Measurements from ENCODE around the gene ARFGAP2. TPM values are rescaled to one million over a fixed set of nuclear protein-coding genes. Genes with fewer than 3 reads are reported as not detected.

Gene ARFGAP2
- total and polyA plus RNA-seq, 2 donors (not counting 3 experiments of a cell fraction or from before 2014, with no cell fraction given): 78.9 to 108 TPM

DNA sequence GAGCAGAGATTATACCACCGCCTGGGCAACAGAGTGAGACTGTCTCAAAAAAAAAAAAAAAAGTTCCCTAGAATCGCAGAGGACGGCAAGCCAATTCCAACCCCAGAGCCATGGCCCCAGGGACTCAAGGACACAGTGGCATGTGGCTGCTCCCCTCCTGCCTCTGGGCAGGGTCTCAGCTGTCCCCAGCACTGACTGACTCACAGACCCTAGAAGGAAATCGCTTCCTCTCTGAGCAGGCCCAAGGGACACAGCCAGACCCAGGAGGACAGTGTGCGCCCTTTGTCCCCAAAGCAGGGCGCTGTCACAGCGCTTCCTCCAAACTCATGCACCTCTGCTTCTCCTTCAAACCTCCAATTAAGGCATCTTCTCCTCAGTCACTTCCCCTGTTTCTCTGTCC is 7.3 kb upstream of the ARFGAP2 start:
- intact Hi-C loops (cut with micrococcal nuclease): no loop called here
- BruUV-seq (replicated peaks): TSS peak; percentile 10

More for the DNA sequence above, 7.3 kb upstream of the ARFGAP2 start:
- Histone ChIP-seq H3K27ac (ENCODE audit: insufficient read depth, low read depth, low read length) (no peak overlapping the region), H3K27me3 (ENCODE audit: control insufficient read depth in 2 of 2, insufficient read depth in 2 of 2, low read length in 2 of 2) (peaks cover 0 to 3% of the 10 kb centered on the region in 2 experiments), H3K36me3 (ENCODE audit: control insufficient read depth in 2 of 2, extremely low read depth in 1 of 2, insufficient read depth in 2 of 2, low read length in 2 of 2) (peaks cover 0 to 7% of the 10 kb centered on the region in 2 experiments), H3K9me1 (replicated peaks; ENCODE audit: control insufficient read depth, extremely low read depth, insufficient read depth, low read length) (no peaks in the 10 kb centered on the region), H3K9me3 (replicated peaks; ENCODE audit: control insufficient read depth, insufficient read depth, low read length) (no peaks in the 10 kb centered on the region), H3K4me3 (replicated peaks in 1 of 3; ENCODE audit: insufficient read depth in 1 of 3, low read depth in 1 of 3, low read length in 3 of 3) (no peak overlapping the region), H3K4me2 (ENCODE audit: insufficient read depth, low read length) (no peak overlapping the region), H3K4me1 (ENCODE audit: control insufficient read depth, extremely low read depth, insufficient read depth, low read length) (peaks cover 16% of the 10 kb centered on the region), H4K20me1 (replicated peaks; ENCODE audit: control insufficient read depth, extremely low read depth, insufficient read depth, low read length) (no peaks in the 10 kb centered on the region), H3K79me2 (ENCODE audit: control insufficient read depth, insufficient read depth, low read length) (no peaks in the 10 kb centered on the region), H3K9ac (replicated peaks; ENCODE audit: extremely low read depth, insufficient read depth, low read length) (no peak overlapping the region), H2AFZ (ENCODE audit: low read depth, low read length) (no peak overlapping the region)
- CTCF ChIA-PET: interaction anchor here (2.1 kb wide), 1 partner anchor 31 kb away, joined by 11 read pairs; the partner anchor contains the start of gene DDB2
- DNase-seq (ENCODE audit: low read depth, low spot score): no peak
- TF ChIP-seq MYC (IDR thresholded peaks at IDR 0.05; ENCODE audit: low read depth, low read length) (no peak), JUN (IDR thresholded peaks at IDR 0.05; ENCODE audit: borderline replicate concordance, insufficient read depth, insufficient read length, low read depth) (no peak), EZH2 (IDR thresholded peaks at IDR 0.05; ENCODE audit: borderline replicate concordance, low read depth, low read length, severe bottlenecking) (no peak), FOS (IDR thresholded peaks at IDR 0.05; ENCODE audit: borderline replicate concordance, insufficient read depth, low read length) (no peak), POLR2A (IDR thresholded peaks at IDR 0.05; ENCODE audit: low read depth, low read length) (no peak), POLR2AphosphoS5 (IDR thresholded peaks at IDR 0.05; ENCODE audit: insufficient read depth, low read depth, low read length) (no peak), GATA2 (IDR thresholded peaks at IDR 0.05; ENCODE audit: insufficient read depth, insufficient read length, low read depth, low read length) (no peak)
- TF ChIP-seq, protein P1, sequence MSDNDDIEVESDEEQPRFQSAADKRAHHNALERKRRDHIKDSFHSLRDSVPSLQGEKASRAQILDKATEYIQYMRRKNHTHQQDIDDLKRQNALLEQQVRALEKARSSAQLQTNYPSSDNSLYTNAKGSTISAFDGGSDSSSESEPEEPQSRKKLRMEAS (IDR thresholded peaks at IDR 0.05; ENCODE audit: insufficient read depth, insufficient read length): no peak
- TF ChIP-seq, protein P2, sequence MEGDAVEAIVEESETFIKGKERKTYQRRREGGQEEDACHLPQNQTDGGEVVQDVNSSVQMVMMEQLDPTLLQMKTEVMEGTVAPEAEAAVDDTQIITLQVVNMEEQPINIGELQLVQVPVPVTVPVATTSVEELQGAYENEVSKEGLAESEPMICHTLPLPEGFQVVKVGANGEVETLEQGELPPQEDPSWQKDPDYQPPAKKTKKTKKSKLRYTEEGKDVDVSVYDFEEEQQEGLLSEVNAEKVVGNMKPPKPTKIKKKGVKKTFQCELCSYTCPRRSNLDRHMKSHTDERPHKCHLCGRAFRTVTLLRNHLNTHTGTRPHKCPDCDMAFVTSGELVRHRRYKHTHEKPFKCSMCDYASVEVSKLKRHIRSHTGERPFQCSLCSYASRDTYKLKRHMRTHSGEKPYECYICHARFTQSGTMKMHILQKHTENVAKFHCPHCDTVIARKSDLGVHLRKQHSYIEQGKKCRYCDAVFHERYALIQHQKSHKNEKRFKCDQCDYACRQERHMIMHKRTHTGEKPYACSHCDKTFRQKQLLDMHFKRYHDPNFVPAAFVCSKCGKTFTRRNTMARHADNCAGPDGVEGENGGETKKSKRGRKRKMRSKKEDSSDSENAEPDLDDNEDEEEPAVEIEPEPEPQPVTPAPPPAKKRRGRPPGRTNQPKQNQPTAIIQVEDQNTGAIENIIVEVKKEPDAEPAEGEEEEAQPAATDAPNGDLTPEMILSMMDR (IDR thresholded peaks at IDR 0.05; ENCODE audit: extremely low read depth in 1 of 2, insufficient read depth in 1 of 2, low read depth in 1 of 2, low read length in 2 of 2): no peak
- FAIRE-seq: no peak
- POLR2A ChIA-PET: interaction anchor here (1.6 kb wide), 1 partner anchor 31 kb away, joined by 5 read pairs; the partner anchor contains the start of gene DDB2
- dilution Hi-C loops (cut with MboI; ENCODE audit: extremely low pct_ligation_motif_present, low sequenced_read_pairs): no loop called here
